SH-SY5Y (cell line): ENCODE measurements around the gene ELAVL3.

ENCODE experiments used
- GATA2 ChIP-seq: IDR thresholded peaks from 2 replicates; pipeline ENCODE4 v1.6.1; 2011; ENCODE audit warnings: mild to moderate bottlenecking, low read depth, low read length
- GATA3 ChIP-seq: IDR thresholded peaks from 2 replicates; pipeline ENCODE4 v1.6.1; 2011; ENCODE audit warnings: low read depth, mild to moderate bottlenecking, low read length, moderate library complexity

Gene ELAVL3

DNA sequence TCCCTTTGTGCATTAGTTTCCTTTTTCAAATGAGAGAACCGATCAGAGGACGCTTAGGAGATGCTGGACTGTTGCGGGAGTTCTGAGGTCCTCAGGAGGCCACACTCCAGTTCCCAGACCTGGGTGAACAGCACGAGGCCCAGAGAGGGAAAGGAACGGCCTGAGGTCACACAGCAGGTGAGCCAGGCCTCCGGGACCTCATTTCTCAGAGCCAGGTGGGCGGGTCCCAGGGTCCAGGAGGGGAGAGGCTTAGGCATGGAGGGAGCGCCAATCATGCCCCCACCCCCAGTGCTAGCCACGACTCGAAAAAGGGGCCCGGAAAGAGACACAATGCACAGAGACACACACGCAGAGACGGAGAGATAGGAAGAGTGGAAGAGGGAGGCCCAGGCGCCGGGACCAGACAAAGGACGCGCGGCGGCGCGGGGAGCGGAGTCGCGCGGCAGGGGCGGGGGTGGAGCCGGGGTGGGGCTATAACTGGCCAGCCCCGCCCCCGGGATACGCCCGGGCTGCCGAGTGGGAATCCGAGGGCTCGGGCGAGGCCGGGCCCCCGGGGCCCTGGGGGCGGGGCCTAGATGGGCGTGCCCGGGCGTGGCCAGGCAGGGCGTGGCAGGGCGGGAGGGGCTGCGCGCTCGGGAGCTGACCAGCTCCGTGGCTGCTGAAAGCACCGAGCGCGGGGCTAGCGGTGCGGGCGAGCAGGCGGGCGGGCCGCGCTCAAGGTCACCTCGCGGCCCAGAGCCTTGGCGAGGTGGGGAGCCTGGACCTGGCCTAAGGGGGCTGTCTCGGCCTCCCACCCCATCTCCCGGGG lies 1.6 kb downstream of the ELAVL3 start:
- TF ChIP-seq GATA3, result no peak
- no peak for TF ChIP-seq GATA2

DNA sequence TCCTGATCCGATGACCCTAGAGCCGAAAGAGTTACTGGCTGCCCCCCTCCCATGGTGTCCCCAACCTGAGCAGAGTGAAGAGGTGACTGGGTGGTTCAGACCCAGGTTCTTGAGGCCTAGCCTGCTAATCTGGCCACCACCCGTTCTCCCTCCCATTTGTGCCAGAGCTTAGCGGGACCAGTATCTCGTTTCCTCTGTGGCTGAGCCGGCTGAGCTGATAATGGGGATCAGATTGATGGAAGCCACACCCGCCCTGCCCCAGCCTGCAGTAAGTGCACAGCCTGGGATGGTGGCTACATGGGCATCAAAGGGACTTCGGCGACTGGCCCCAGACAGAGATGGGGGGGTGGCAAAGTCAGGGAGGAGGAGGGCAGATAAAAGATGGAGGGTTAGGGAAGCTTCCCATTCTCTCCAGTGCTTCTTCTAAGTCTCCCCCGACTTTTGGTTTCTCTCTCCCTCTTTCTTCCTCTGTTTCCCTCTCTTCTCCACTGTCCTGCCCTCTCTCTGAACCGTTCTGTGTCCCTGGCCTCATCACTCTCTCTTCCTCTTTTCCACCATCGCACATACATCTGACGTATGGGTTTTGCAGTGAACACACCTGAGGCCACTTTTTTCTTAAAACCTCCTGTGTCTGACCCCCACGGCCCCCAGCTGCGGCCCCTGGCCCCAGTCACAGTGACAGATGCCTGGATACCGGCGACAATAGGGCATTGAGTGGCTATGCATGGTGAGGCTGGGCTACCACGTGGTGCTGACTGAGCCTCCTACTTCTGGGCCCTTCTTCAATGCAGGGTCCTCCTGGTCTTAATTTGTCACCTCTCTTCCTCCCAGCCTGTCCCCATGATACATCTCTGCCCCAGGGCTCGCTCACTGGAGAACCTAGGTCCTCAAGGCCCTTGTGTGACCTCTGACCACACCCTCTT lies 2.4 kb downstream of the ELAVL3 start:
- TF ChIP-seq GATA2 (no peak), GATA3 (no peak)

DNA sequence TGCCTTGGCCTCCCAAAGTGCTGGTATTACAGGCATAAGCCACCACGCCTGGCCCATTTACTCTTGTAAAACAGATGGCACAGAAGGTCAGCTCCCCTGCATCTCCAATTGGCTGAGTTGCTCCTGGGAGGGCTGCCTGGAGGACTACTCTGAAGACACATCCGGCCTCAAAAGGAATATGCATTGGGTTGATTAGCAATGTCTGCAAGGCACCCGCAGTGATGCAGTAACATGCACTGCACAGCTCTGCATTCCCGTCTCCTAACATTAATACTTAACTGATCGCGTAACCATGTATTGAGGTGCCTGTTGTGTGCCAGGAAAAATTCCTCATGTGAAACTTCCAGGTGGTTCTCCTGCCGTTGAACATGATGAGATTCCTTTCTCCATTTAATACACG lies 5.0 kb downstream of the ELAVL3 start:
- no peak for TF ChIP-seq GATA2
- no peak for TF ChIP-seq GATA3

- no peak for TF ChIP-seq GATA3
- TF ChIP-seq GATA2, result no peak
Measured at GRCh38 chr19:11473725-11474124, 7.1 kb downstream of the ELAVL3 start.

GRCh38 chr19:11465600-11465999 lies 15.2 kb downstream of the ELAVL3 start:
- TF ChIP-seq GATA3 (no peak), GATA2 (no peak)

DNA sequence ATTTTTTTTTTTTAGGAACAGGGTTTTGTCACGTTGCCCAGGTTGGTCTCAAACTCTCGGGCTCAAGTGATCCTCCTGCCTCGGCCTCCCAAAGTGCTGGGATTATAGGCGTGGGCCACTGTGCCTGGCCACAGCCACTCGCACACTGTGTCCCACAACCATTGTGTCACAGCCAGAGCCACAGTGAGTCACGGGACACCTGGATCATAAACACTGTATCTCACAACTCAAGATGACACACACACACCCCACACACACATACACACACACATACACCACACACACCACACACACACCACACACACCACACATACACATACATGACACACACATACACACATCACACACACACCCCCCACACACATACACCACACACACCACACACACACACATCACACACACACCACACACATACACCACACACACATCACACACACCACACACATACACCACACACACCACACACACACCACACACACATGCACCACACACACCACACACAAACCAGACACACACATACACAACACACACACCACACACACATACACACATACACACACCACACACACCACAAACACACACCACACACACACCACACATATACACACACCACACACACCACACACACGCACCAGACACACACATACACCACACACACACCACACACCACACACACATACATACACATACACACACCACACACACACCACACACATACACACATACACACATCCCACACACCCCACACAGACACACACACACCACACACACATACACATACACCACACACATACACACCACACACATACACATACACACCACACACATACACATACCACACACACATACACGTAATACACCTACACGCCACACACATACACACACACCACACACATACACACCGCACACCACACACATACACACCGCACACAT lies 16.2 kb downstream of the ELAVL3 start:
- TF ChIP-seq GATA3, result no peak
- no peak for TF ChIP-seq GATA2

DNA sequence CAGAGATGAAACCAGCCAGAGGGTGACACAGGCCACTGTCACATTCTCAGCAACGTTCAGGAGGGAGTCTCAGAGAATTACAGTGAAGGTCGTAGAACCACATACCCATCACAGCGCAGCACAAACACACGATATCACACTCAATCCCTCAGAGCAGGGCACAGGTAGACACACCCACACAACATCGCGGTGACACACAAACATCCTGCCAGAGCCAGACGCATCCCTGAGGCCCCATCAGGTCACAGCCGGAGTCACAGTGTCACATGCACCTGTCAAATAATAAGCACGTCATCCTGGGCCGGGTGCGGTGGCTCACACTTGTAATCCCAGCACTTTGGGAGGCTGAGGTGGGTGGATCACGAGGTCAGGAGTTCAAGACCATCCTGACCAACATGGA lies 17.5 kb downstream of the ELAVL3 start:
- TF ChIP-seq GATA2, result no peak

DNA sequence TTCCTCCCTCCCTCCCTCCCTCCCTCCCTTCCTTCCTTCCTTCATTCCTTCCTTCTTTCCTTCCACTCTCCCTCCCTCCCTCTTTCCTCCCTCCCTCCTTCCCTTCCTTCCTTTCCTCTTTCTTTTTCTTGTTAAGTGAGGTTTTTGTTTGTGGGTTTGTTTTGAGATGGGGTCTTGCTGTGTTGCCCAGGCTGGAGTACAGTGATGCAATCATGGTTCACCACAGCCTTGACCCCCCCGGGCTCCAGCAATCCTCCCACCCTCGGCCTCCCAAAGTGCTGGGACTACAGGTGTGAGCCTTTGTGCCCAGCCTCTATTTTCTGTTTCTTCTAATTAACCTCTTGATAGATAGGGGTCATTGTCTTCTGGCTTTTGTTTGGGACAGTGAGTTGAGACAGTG lies 19.4 kb downstream of the ELAVL3 start:
- TF ChIP-seq GATA3 (no peak), GATA2 (no peak)

- TF ChIP-seq GATA2, result no peak
- TF ChIP-seq GATA3, result no peak
Measured at GRCh38 chr19:11460207-11460606, 20.6 kb downstream of the ELAVL3 start.

DNA sequence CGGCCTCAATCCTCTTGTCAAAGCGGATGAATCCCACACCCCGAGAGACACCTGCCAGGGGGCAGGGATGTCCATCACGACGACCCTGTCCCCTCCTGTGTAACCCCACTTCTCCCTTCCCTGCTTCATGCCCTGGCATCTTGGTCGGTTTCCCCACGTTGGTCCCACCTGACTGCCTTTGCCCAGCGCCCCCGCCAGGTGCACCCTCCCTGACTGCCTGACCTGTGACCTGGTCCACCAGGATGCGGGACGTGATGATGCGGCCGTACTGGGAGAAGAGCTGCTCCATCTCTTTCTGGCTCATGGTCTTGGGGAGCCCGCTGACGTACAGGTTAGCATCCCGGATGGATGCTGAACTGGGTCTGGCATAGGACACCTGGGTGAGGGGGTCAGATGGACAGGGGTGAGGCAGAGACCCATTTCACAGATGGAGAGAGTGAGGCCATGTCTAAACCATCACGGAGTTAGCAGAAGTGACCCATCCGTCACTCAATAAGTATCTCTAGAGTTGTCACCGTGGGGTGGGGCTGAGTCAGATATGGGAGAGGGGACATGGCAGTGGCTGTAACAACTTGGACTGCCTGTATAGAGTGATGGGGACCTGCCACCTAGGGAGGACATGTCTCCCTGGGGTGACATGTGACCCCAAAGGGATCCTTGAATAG lies 22.5 kb downstream of the ELAVL3 start:
- TF ChIP-seq GATA2 (no peak), GATA3 (no peak)

DNA sequence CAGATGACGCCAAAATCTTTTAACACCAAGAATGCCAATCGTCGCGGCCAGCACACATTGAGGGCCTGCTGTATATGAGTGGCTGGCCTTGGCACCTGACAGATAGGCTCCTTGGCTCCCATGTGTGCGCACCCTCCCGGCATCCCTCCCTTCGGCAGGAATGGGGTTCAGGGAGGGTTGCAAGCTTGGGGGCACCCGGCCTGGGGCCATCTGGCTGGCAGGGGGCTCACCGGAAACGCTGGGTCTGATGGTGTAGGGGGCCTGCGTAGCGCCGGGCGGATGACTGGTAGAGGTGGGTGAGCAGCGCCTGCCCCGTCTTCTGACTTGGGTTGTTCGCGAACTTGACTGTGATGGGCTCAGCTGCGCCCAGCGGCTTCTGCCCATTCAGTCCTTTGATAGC lies 23.0 kb downstream of the ELAVL3 start:
- no peak for TF ChIP-seq GATA3
- TF ChIP-seq GATA2, result no peak

DNA sequence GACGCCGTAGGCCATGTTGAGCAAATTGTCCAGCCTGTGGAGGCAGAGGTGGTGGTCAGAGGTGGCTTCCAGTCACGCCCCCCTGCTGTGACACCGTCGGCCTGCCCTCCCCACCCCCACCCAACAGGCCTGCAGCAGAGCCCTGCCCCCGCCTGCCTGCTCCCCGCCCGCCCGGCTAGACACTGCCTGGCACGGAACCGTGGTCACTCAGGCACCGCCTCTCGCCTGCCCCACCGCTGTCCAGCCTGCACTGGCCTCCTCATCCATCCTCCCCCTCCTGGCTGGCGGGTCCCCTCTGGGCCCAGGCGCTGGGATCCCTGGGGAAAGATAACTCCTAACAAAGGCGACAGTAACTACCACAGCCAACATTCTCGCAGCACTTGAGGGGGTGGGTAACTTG lies 23.7 kb downstream of the ELAVL3 start:
- TF ChIP-seq GATA2 (no peak), GATA3 (no peak)

- TF ChIP-seq GATA3 (no peak), GATA2 (no peak)
Measured at GRCh38 chr19:11456659-11457058, 24.2 kb downstream of the ELAVL3 start.
